Neuronal stem cell (in vitro differentiated cells): ENCODE data around the gene HIF1A. TPM values are rescaled to one million over a fixed set of nuclear protein-coding genes. Genes with fewer than 3 reads are reported as not detected.

Experiments
- DNase-seq: peaks from one replicate; pipeline ENCODE4 v3.0.0-alpha.2; 2013; ENCODE audit warnings: low spot score
- H2AFZ ChIP-seq: one replicate; pipeline ENCODE4 v1.6.1; 2013; ENCODE audit warnings: mild to moderate bottlenecking, low read length, inconsistent platforms
- H2AK5ac ChIP-seq: 2 replicates; pipeline ENCODE4 v1.6.1; 2013; ENCODE audit warnings: low read depth, mild to moderate bottlenecking, inconsistent platforms, low read length, moderate library complexity, mixed read lengths
- H2BK120ac ChIP-seq: 2 replicates; pipeline ENCODE4 v1.6.1; 2013; ENCODE audit warnings: low read depth, mild to moderate bottlenecking, inconsistent platforms, low read length, moderate library complexity, mixed read lengths
- H2BK12ac ChIP-seq: one replicate; pipeline ENCODE4 v1.6.1; 2013; ENCODE audit warnings: low read length, inconsistent platforms
- H2BK15ac ChIP-seq: 2 replicates; pipeline ENCODE4 v1.6.1; 2013; ENCODE audit warnings: mild to moderate bottlenecking, low read length, inconsistent platforms, mixed read lengths
- H2BK5ac ChIP-seq: one replicate; pipeline ENCODE4 v1.6.1; 2013; ENCODE audit warnings: inconsistent platforms, mild to moderate bottlenecking, low read length, moderate library complexity
- H3K14ac ChIP-seq: one replicate; pipeline ENCODE4 v1.6.1; 2013; ENCODE audit warnings: low read length, inconsistent platforms
- H3K18ac ChIP-seq: 2 replicates; pipeline ENCODE4 v1.6.1; 2013; ENCODE audit warnings: low read length, inconsistent platforms
- H3K23ac ChIP-seq: 2 replicates; pipeline ENCODE4 v1.6.1; 2013; ENCODE audit warnings: low read depth, mild to moderate bottlenecking, mixed read lengths, low read length, inconsistent platforms; ENCODE audit not compliant: poor library complexity
- H3K27ac ChIP-seq: replicated peaks from 3 replicates; pipeline ENCODE4 v1.5.1; 2013; ENCODE audit warnings: low read length, inconsistent platforms
- H3K27me3 ChIP-seq, 3 experiments: 2 replicates each; pipeline ENCODE4 v1.6.1; 2013; ENCODE audit warnings: low read length in 3 of 3, mild to moderate bottlenecking in 2 of 3, inconsistent platforms in 1 of 3, low read depth in 1 of 3, mixed read lengths in 1 of 3, moderate library complexity in 1 of 3; ENCODE audit not compliant: control insufficient read depth in 3 of 3, insufficient read depth in 3 of 3
- H3K36me3 ChIP-seq, 2 donors: replicated peaks in 1 of 2; 2 replicates each; pipeline ENCODE4 v1.6.1; 2013; ENCODE audit warnings: low read length in 2 of 2; ENCODE audit not compliant: control insufficient read depth in 2 of 2, insufficient read depth in 2 of 2
- H3K4ac ChIP-seq: 2 replicates; pipeline ENCODE4 v1.6.1; 2013; ENCODE audit warnings: inconsistent platforms, mild to moderate bottlenecking, low read length, moderate library complexity
- H3K4me1 ChIP-seq, 2 donors: 1 replicate in 1 of 2; 2 replicates in 1 of 2; pipeline ENCODE4 v1.6.1; 2013; ENCODE audit warnings: low read length in 2 of 2, low read depth in 1 of 2; ENCODE audit not compliant: control insufficient read depth in 2 of 2, insufficient read depth in 1 of 2
- H3K4me2 ChIP-seq: one replicate; pipeline ENCODE4 v1.6.1; 2013; ENCODE audit warnings: mild to moderate bottlenecking, low read length, inconsistent platforms; ENCODE audit not compliant: insufficient read depth, poor library complexity, severe bottlenecking
- H3K4me3 ChIP-seq, 2 donors: 2 replicates each; pipeline ENCODE4 v1.5.1; 2013; ENCODE audit warnings: low read length in 2 of 2, mild to moderate bottlenecking in 2 of 2, inconsistent platforms in 1 of 2, moderate library complexity in 1 of 2
- H3K79me1 ChIP-seq: one replicate; pipeline ENCODE4 v1.6.1; 2013; ENCODE audit warnings: low read depth, mild to moderate bottlenecking, inconsistent platforms, low read length, moderate library complexity
- H3K9ac ChIP-seq: one replicate; pipeline ENCODE4 v1.6.1; 2013; ENCODE audit warnings: mild to moderate bottlenecking, low read depth, low read length, inconsistent platforms; ENCODE audit not compliant: poor library complexity
- H3K9me3 ChIP-seq, 2 donors: replicated peaks in 1 of 2; 2 replicates each; pipeline versions ENCODE3 to v1.6.1; 2013; ENCODE audit warnings: low read length in 2 of 2, mild to moderate bottlenecking in 2 of 2, inconsistent platforms in 1 of 2, low read depth in 1 of 2, mixed read lengths in 1 of 2, moderate library complexity in 1 of 2; ENCODE audit not compliant: control insufficient read depth in 2 of 2, insufficient read depth in 1 of 2
- H4K8ac ChIP-seq: one replicate; pipeline ENCODE4 v1.6.1; 2013; ENCODE audit warnings: low read depth, mild to moderate bottlenecking, inconsistent platforms, low read length, moderate library complexity
- H4K91ac ChIP-seq: one replicate; pipeline ENCODE4 v1.6.1; 2013; ENCODE audit warnings: low read length, low read depth, mild to moderate bottlenecking, inconsistent platforms; ENCODE audit not compliant: poor library complexity
- WGBS, 2 donors: extraction: QIAGEN DNeasy Blood & Tissue Kit; methylation state at CpG; one replicate each; pipeline ENCODE4 v1.1.7; 2013; ENCODE audit warnings: missing lambda C conversion rate in 2 of 2, mixed read lengths in 1 of 2; ENCODE audit not compliant: insufficient read length in 2 of 2, insufficient replicate concordance in 1 of 2; ENCODE audit errors: extremely low coverage in 2 of 2; 5-methylcytosine and 5-hydroxymethylcytosine counted together
- polyA plus RNA-seq, 2 experiments: library from polyadenylated mRNA; stranded (reverse); fragments of 200-250 nt; gene quantifications; one replicate each; pipeline ENCODE4 v1.2.3, GENCODE V29; 2013

Gene HIF1A
- polyA plus RNA-seq (2013, experiment 1 of 2) = 149 TPM
- polyA plus RNA-seq (2013, experiment 2 of 2) = 154 TPM

DNA sequence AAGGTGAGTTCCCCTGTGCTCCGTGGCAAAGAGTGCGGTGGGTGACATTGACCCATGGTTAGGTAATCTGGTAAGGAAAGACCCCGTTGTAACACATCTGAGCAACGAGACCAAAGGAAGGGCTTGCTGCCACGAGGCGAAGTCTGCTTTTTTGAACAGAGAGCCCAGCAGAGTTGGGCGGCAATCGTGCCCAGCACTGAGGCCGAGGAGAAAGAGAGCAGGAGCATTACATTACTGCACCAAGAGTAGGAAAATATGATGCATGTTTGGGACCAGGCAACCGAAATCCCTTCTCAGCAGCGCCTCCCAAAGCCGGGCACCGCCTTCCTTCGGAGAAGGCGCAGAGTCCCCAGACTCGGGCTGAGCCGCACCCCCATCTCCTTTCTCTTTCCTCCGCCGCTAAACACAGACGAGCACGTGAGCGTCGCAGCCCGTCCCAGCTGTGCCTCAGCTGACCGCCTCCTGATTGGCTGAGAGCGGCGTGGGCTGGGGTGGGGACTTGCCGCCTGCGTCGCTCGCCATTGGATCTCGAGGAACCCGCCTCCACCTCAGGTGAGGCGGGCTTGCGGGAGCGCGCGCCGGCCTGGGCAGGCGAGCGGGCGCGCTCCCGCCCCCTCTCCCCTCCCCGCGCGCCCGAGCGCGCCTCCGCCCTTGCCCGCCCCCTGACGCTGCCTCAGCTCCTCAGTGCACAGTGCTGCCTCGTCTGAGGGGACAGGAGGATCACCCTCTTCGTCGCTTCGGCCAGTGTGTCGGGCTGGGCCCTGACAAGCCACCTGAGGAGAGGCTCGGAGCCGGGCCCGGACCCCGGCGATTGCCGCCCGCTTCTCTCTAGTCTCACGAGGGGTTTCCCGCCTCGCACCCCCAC is at the start of gene HIF1A:
HIF1A (plus strand) TSS at position 684 of the 865 bp plus-strand sequence. CDS start 292 bp downstream, outside the sequence.
- Histone ChIP-seq H2BK120ac (peak within 1 kb of the TSS; percentile 98), H3K18ac (peak within 1 kb of the TSS; percentile 100), H2BK15ac (peak within 1 kb of the TSS; percentile 97), H4K8ac (peak within 1 kb of the TSS; percentile 82), H3K27me3 (no peaks in the 10 kb centered on the region), H2AK5ac (peak within 1 kb of the TSS; percentile 99), H3K36me3 (peaks cover 0 to 2% of the 10 kb centered on the region in 2 donors), H3K9ac (peak within 1 kb of the TSS; percentile 97), H3K4me1 (peaks cover 7 to 8% of the 10 kb centered on the region in 2 donors), H3K27ac (peak within 1 kb of the TSS; percentile 100), H3K4ac (peak within 1 kb of the TSS; percentile 95), H3K14ac (peak within 1 kb of the TSS; percentile 94), H3K23ac (peak within 1 kb of the TSS; percentile 100), H3K9me3 (no peaks in the 10 kb centered on the region), H3K79me1 (no peaks in the 10 kb centered on the region), H3K4me2 (peak within 1 kb of the TSS; percentile 71), H3K4me3 (peak within 1 kb of the TSS; percentile 87 to 92), H2BK5ac (peak within 1 kb of the TSS; percentile 100), H4K91ac (peak within 1 kb of the TSS; percentile 79), H2AFZ (peak within 1 kb of the TSS; percentile 92), H2BK12ac (no peak within 1 kb of the TSS)
- no CpG with 5 or more reads among the region's 68 CpGs for WGBS, 2 donors
- DNase-seq = peak; percentile 98

DNA sequence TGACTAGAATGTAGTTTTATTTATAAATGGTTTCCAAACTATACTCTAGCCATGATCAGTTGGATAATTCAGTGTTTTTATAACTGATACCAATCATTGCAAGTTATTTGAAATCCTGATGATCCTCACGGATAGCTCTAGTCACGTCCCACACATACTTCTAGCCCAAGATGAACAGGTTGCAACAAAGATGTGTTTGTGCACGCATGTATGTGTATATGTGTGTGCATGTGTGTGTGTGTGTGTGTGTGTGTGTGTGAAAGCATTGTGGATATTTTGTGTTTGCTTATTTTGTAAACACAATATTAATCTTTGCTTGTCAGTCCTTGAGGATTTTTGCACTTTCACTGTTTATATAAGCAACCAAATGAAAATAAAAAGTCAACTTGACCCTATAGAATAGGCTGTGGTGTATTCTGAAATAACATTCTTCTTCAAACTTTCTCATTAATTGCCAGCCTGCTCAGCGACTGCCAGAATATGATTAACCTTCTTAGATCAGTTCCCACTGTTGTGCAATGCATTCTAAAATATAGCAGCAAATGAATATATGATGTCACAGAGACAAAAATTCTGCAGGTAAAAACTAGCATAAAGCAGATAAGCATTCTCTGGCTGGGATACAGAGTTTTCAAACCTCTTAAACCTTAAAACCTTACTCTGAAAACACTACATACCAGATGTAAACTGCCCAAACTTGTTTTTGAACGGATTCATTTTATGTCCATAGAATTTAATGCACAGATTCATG is 48.8 kb upstream of the HIF1A start:
- no peaks in the 10 kb centered on the region for H3K79me1 ChIP-seq
- WGBS, 2 donors = no CpG with 5 or more reads among the region's 5 CpGs
- no peak overlapping the region for H2AK5ac ChIP-seq
- no peak overlapping the region for H3K18ac ChIP-seq
- no peak overlapping the region for H3K4ac ChIP-seq
- H2BK5ac ChIP-seq = no peak overlapping the region
- no peak overlapping the region for H3K9ac ChIP-seq
- H3K27me3 ChIP-seq = no peaks in the 10 kb centered on the region
- no peak overlapping the region for H2AFZ ChIP-seq
- H3K4me3 ChIP-seq = no peak overlapping the region
- no peak overlapping the region for H2BK12ac ChIP-seq
- H3K27ac ChIP-seq = no peak overlapping the region
- H3K4me2 ChIP-seq = no peak overlapping the region
- H4K91ac ChIP-seq = no peak overlapping the region
- peaks cover 0 to 3% of the 10 kb centered on the region in 2 donors for H3K4me1 ChIP-seq
- H2BK15ac ChIP-seq = no peak overlapping the region
- no peak overlapping the region for H4K8ac ChIP-seq
- no peak overlapping the region for H3K14ac ChIP-seq
- no peak overlapping the region for H2BK120ac ChIP-seq
- no peak overlapping the region for H3K23ac ChIP-seq
- no peak for DNase-seq
- H3K36me3 ChIP-seq = no peaks in the 10 kb centered on the region
- peaks cover 0 to 5% of the 10 kb centered on the region in 2 donors for H3K9me3 ChIP-seq

DNA sequence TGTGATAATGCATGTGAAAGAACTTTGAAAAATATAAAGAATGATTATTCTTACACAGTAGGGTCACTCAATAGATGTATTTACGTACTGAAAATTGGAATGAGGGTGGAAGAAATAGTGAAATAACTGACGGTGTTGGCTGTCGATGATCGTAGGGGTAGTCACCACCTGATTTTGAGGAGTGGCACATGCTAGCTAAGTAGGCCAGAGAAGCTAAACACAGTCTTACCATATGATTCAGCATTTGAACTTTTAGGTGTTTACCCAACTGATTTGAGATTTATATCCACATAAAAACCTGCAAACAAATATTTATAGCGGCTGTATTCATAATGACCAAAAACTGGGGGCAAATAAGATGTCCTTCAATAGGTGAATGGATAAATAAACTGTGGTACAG is 47.6 kb upstream of the HIF1A start:
- no peak overlapping the region for H3K9ac ChIP-seq
- no peak overlapping the region for H3K4ac ChIP-seq
- H3K79me1 ChIP-seq = no peaks in the 10 kb centered on the region
- no peak overlapping the region for H3K18ac ChIP-seq
- no peak for DNase-seq
- H2BK12ac ChIP-seq = no peak overlapping the region
- no peak overlapping the region for H3K4me2 ChIP-seq
- no CpG with 5 or more reads among the region's 5 CpGs for WGBS, 2 donors
- H2AK5ac ChIP-seq = no peak overlapping the region
- no peak overlapping the region for H3K23ac ChIP-seq
- no peak overlapping the region for H3K27ac ChIP-seq
- H2AFZ ChIP-seq = no peak overlapping the region
- no peak overlapping the region for H2BK5ac ChIP-seq
- H3K14ac ChIP-seq = no peak overlapping the region
- H3K4me1 ChIP-seq = peaks cover 0 to 3% of the 10 kb centered on the region in 2 donors
- H3K27me3 ChIP-seq = peaks cover 0 to 9% (median 0%) of the 10 kb centered on the region in 3 experiments
- no peak overlapping the region for H4K91ac ChIP-seq
- no peak overlapping the region for H3K4me3 ChIP-seq
- H3K36me3 ChIP-seq = no peaks in the 10 kb centered on the region
- no peak overlapping the region for H2BK120ac ChIP-seq
- peaks cover 0 to 4% of the 10 kb centered on the region in 2 donors for H3K9me3 ChIP-seq
- no peak overlapping the region for H4K8ac ChIP-seq
- no peak overlapping the region for H2BK15ac ChIP-seq

DNA sequence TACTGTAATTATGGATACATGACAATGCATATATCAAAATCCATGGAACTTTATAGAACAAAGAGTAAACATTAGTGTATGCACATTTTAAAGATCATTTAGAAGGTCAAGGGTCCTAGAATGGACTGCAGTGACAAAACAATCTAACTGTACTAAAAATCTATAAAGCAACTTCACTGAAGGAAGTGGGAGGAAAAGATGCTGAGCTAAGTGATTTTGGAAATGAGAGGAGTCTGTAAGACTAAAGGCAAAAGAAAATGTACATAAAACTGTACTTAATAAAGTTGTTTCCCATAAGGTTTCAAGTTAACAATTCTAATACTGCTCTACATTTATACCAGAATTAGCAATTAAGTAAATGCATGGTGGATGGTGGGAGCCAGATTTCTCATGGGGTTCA is 46.9 kb upstream of the HIF1A start:
- H3K27ac ChIP-seq = no peak overlapping the region
- no peak overlapping the region for H2BK120ac ChIP-seq
- no peaks in the 10 kb centered on the region for H3K9me3 ChIP-seq
- no peak overlapping the region for H3K23ac ChIP-seq
- no peak overlapping the region for H2BK12ac ChIP-seq
- no peaks in the 10 kb centered on the region for H3K79me1 ChIP-seq
- H3K9ac ChIP-seq = no peak overlapping the region
- no peak overlapping the region for H3K4me3 ChIP-seq
- no peak overlapping the region for H4K8ac ChIP-seq
- H4K91ac ChIP-seq = no peak overlapping the region
- no peak overlapping the region for H2BK15ac ChIP-seq
- no peak overlapping the region for H2AFZ ChIP-seq
- H3K14ac ChIP-seq = no peak overlapping the region
- H3K4ac ChIP-seq = no peak overlapping the region
- DNase-seq = no peak
- peaks cover 0 to 3% of the 10 kb centered on the region in 2 donors for H3K4me1 ChIP-seq
- H3K27me3 ChIP-seq = peaks cover 0 to 12% (median 0%) of the 10 kb centered on the region in 3 experiments
- no peak overlapping the region for H3K4me2 ChIP-seq
- no peak overlapping the region for H3K18ac ChIP-seq
- H2BK5ac ChIP-seq = no peak overlapping the region
- H2AK5ac ChIP-seq = no peak overlapping the region
- no peaks in the 10 kb centered on the region for H3K36me3 ChIP-seq
